H9 (cell line): Measurements from ENCODE around the gene CACNA1D. TPM values are rescaled to one million over a fixed set of nuclear protein-coding genes. Genes with fewer than 3 reads are reported as not detected.

Source experiments
- DNase-seq: peaks from one replicate; pipeline ENCODE4 v3.0.0-alpha.2; 2017
- H2AFZ ChIP-seq: one replicate; pipeline ENCODE4 v1.6.1; 2013; ENCODE audit warnings: mild to moderate bottlenecking, low read length, control low read depth, moderate library complexity
- H2AK5ac ChIP-seq: 2 replicates; pipeline ENCODE4 v1.6.1; 2013; ENCODE audit warnings: low read length, control low read depth, mixed read lengths; ENCODE audit not compliant: insufficient read length
- H2BK120ac ChIP-seq: one replicate; pipeline ENCODE4 v1.6.1; 2013; ENCODE audit warnings: low read depth, mild to moderate bottlenecking, low read length, control low read depth, inconsistent platforms; ENCODE audit not compliant: poor library complexity, severe bottlenecking
- H2BK12ac ChIP-seq: 2 replicates; pipeline ENCODE4 v1.6.1; 2013; ENCODE audit warnings: low read length, control low read depth, mixed read lengths, low read depth; ENCODE audit not compliant: insufficient read length
- H2BK15ac ChIP-seq: 2 replicates; pipeline ENCODE4 v1.6.1; 2013; ENCODE audit warnings: low read depth, low read length, control low read depth
- H2BK20ac ChIP-seq: one replicate; pipeline ENCODE4 v1.6.1; 2013; ENCODE audit warnings: low read depth, mild to moderate bottlenecking, low read length, control low read depth, inconsistent platforms; ENCODE audit not compliant: poor library complexity, severe bottlenecking
- H2BK5ac ChIP-seq: 2 replicates; pipeline ENCODE4 v1.6.1; 2013; ENCODE audit warnings: low read length, control low read depth, mixed read lengths; ENCODE audit not compliant: insufficient read length
- H3K14ac ChIP-seq: 2 replicates; pipeline ENCODE4 v1.6.1; 2013; ENCODE audit warnings: low read length, control low read depth; ENCODE audit not compliant: insufficient read depth
- H3K18ac ChIP-seq: 2 replicates; pipeline ENCODE4 v1.6.1; 2013; ENCODE audit warnings: low read depth, mild to moderate bottlenecking, mixed read lengths, low read length, control low read depth; ENCODE audit not compliant: insufficient read length
- H3K23ac ChIP-seq: 2 replicates; pipeline ENCODE4 v1.6.1; 2013; ENCODE audit warnings: low read length, control low read depth, mixed read lengths, low read depth; ENCODE audit not compliant: insufficient read length
- H3K23me2 ChIP-seq: 2 replicates; pipeline ENCODE4 v1.6.1; 2013; ENCODE audit warnings: low read depth, mild to moderate bottlenecking, mixed read lengths, low read length, control low read depth; ENCODE audit not compliant: insufficient read length, poor library complexity, severe bottlenecking
- H3K27ac ChIP-seq: 2 replicates; pipeline ENCODE4 v1.5.1; 2013; ENCODE audit warnings: low read length, control low read depth, mixed read lengths, low read depth; ENCODE audit not compliant: insufficient read length
- H3K27me3 ChIP-seq: 2 replicates; pipeline ENCODE4 v1.6.1; 2013; ENCODE audit warnings: low read length, control low read depth, inconsistent platforms; ENCODE audit not compliant: insufficient read depth
- H3K4ac ChIP-seq: 2 replicates; pipeline ENCODE4 v1.6.1; 2013; ENCODE audit warnings: low read depth, mild to moderate bottlenecking, control low read depth, inconsistent platforms, low read length, moderate library complexity
- H3K4me1 ChIP-seq: 2 replicates; pipeline ENCODE4 v1.6.1; 2013; ENCODE audit warnings: low read length, control low read depth, inconsistent platforms; ENCODE audit not compliant: insufficient read depth
- H3K4me2 ChIP-seq: 2 replicates; pipeline ENCODE4 v1.6.1; 2013; ENCODE audit warnings: low read length, control low read depth, mixed read lengths; ENCODE audit not compliant: insufficient read length, insufficient read depth
- H3K56ac ChIP-seq: 2 replicates; pipeline ENCODE4 v1.6.1; 2013; ENCODE audit warnings: low read depth, mild to moderate bottlenecking, mixed read lengths, low read length, control low read depth; ENCODE audit not compliant: insufficient read length
- H3K79me1 ChIP-seq: 2 replicates; pipeline ENCODE4 v1.6.1; 2013; ENCODE audit warnings: low read depth, mild to moderate bottlenecking, moderate library complexity, low read length, control low read depth, inconsistent platforms; ENCODE audit not compliant: insufficient read depth, poor library complexity, severe bottlenecking
- H3K79me2 ChIP-seq: 2 replicates; pipeline ENCODE4 v1.6.1; 2013; ENCODE audit warnings: low read length, control low read depth, inconsistent platforms; ENCODE audit not compliant: insufficient read depth
- H3K9ac ChIP-seq: 2 replicates; pipeline ENCODE4 v1.6.1; 2013; ENCODE audit warnings: low read length, control low read depth, mixed read lengths; ENCODE audit not compliant: insufficient read length; ENCODE audit errors: extremely low read depth
- H3K9me3 ChIP-seq: one replicate; pipeline ENCODE4 v1.6.1; 2013; ENCODE audit warnings: low read depth, low read length, inconsistent platforms; ENCODE audit not compliant: control insufficient read depth
- H3T11ph ChIP-seq: one replicate; pipeline ENCODE4 v1.6.1; 2013; ENCODE audit warnings: mild to moderate bottlenecking, low read length, control low read depth, inconsistent platforms
- H4K20me1 ChIP-seq: one replicate; pipeline ENCODE4 v1.6.1; 2013; ENCODE audit not compliant: control insufficient read depth, insufficient read length, insufficient read depth
- H4K5ac ChIP-seq: 2 replicates; pipeline ENCODE4 v1.6.1; 2013; ENCODE audit warnings: low read depth, mild to moderate bottlenecking, mixed read lengths, low read length, control low read depth; ENCODE audit not compliant: insufficient read length
- H4K8ac ChIP-seq: replicated peaks from 2 replicates; pipeline ENCODE4 v1.6.1; 2013; ENCODE audit warnings: low read length, control low read depth, mixed read lengths, low read depth; ENCODE audit not compliant: insufficient read length
- H4K91ac ChIP-seq: 2 replicates; pipeline ENCODE4 v1.6.1; 2013; ENCODE audit warnings: low read depth, mild to moderate bottlenecking, moderate library complexity, mixed read lengths, low read length, control low read depth; ENCODE audit not compliant: insufficient read length
- H3K27ac Mint-ChIP-seq, 3 experiments: 2 replicates in 2 of 3; 3 replicates in 1 of 3; pipeline ENCODE4 v1.8.0; 2020 to 2021; ENCODE audit warnings: mixed read lengths in 3 of 3, mild to moderate bottlenecking in 1 of 3, moderate library complexity in 1 of 3
- H3K27me3 Mint-ChIP-seq: 2 replicates; pipeline ENCODE4 v1.8.0; 2021; ENCODE audit warnings: low read depth, mild to moderate bottlenecking, moderate library complexity, mixed read lengths
- H3K36me3 Mint-ChIP-seq, 3 experiments: 2 replicates in 2 of 3; 3 replicates in 1 of 3; pipeline ENCODE4 v1.8.0; 2020 to 2021; ENCODE audit warnings: low read depth in 3 of 3, mixed read lengths in 3 of 3; ENCODE audit not compliant: insufficient read depth in 1 of 3
- H3K4me1 Mint-ChIP-seq, 2 experiments: 2 replicates each; pipeline ENCODE4 v1.8.0; 2020; ENCODE audit warnings: mixed read lengths in 2 of 2
- H3K4me3 Mint-ChIP-seq, 2 experiments: 2 replicates in 1 of 2; 3 replicates in 1 of 2; pipeline ENCODE4 v1.8.0; 2020 to 2021; ENCODE audit warnings: mild to moderate bottlenecking in 2 of 2, mixed read lengths in 2 of 2, moderate library complexity in 1 of 2
- H3K9me3 Mint-ChIP-seq, 2 experiments: 2 replicates in 1 of 2; 3 replicates in 1 of 2; pipeline ENCODE4 v1.8.0; 2020; ENCODE audit warnings: mild to moderate bottlenecking in 2 of 2, mixed read lengths in 2 of 2, moderate library complexity in 1 of 2
- CTCF ChIP-seq: fragments of 200-600 bp; sonication (generic); conservative IDR thresholded peaks from 3 replicates; pipeline ENCODE4 v1.8.0; 2021; ENCODE audit warnings: antibody characterized with exemption, mild to moderate bottlenecking
- WGBS: extraction: QIAGEN DNeasy Blood & Tissue Kit; methylation state at CpG from one replicate; pipeline ENCODE4 v1.1.7; 2013; ENCODE audit warnings: missing lambda C conversion rate, low lambda C conversion rate, mixed read lengths; ENCODE audit not compliant: insufficient read length; ENCODE audit errors: extremely low coverage; 5-methylcytosine and 5-hydroxymethylcytosine counted together
- total RNA-seq: library from RNA; stranded (reverse); gene quantifications from 2 replicates; pipeline ENCODE4 v1.2.1, GENCODE V29; 2021

The CACNA1D gene
- total RNA-seq, 1 experiment from 2014 or later, result 3.5 TPM

GRCh38 chr3:53718462-53718861 is 224.1 kb downstream of the CACNA1D start:
- no peaks in the 10 kb centered on the region for H3K79me1 ChIP-seq
- Mint-ChIP-seq H3K27ac (peak overlapping the region in 1 of 3 experiments; percentile 62; a peak in 1 of 7 replicates), H3K9me3 (no peaks in the 10 kb centered on the region), H3K36me3 (no peaks in the 10 kb centered on the region), H3K27me3 (no peaks in the 10 kb centered on the region; the same call in none of the 2 replicates), H3K4me1 (peaks cover 21 to 22% of the 10 kb centered on the region in 2 experiments), H3K4me3 (no peak overlapping the region)
- H3K23ac ChIP-seq, result no peak overlapping the region
- no peak overlapping the region for H4K91ac ChIP-seq
- H3K56ac ChIP-seq, result no peak overlapping the region
- H3T11ph ChIP-seq, result no peak overlapping the region
- H2BK12ac ChIP-seq, result no peak overlapping the region
- H3K27me3 ChIP-seq, result no peaks in the 10 kb centered on the region
- no peak overlapping the region for H2BK120ac ChIP-seq
- no peak overlapping the region for H4K8ac ChIP-seq
- no peak overlapping the region for H2AFZ ChIP-seq
- H2AK5ac ChIP-seq, result no peak overlapping the region
- peaks cover 1% of the 10 kb centered on the region; the same call in 1 of the 2 replicates for H3K4me1 ChIP-seq
- H4K5ac ChIP-seq, result no peak overlapping the region
- H3K23me2 ChIP-seq, result no peaks in the 10 kb centered on the region
- TF ChIP-seq CTCF, result no peak
- WGBS, result no CpG with 5 or more reads among the region's 17 CpGs
- no peak overlapping the region for H3K4ac ChIP-seq
- peak; percentile 52 for DNase-seq
- no peaks in the 10 kb centered on the region for H3K79me2 ChIP-seq
- H3K18ac ChIP-seq, result no peak overlapping the region
- H4K20me1 ChIP-seq, result no peaks in the 10 kb centered on the region
- H3K27ac ChIP-seq, result no peak overlapping the region
- no peak overlapping the region for H2BK15ac ChIP-seq
- H3K9me3 ChIP-seq, result no peaks in the 10 kb centered on the region
- H3K4me2 ChIP-seq, result no peak overlapping the region
- H3K9ac ChIP-seq, result no peak overlapping the region
- H3K14ac ChIP-seq, result no peak overlapping the region
- H2BK20ac ChIP-seq, result no peak overlapping the region
- no peak overlapping the region for H2BK5ac ChIP-seq
